HepG2 (cell line): ENCODE data around the gene BBS1. TPM values are rescaled to one million over a fixed set of nuclear protein-coding genes. Genes with fewer than 3 reads are reported as not detected.

Experiments
- CREB1 ChIP-seq, 2 experiments: fragments of 450-650 bp in 1 of 2; IDR thresholded peaks; 2 replicates each; pipeline ENCODE4 v1.6.1; 2016 to 2017; ENCODE audit warnings: control low read depth in 1 of 2, mild to moderate bottlenecking in 1 of 2, missing compliant biosample characterization in 1 of 2, missing genetic modification characterization in 1 of 2
- HDAC2 ChIP-seq: sonication (generic); formaldehyde crosslinking; IDR thresholded peaks from 2 replicates; pipeline ENCODE4 v1.4.0; 2020; ENCODE audit warnings: missing genetic modification reagents
- KMT2B ChIP-seq: IDR thresholded peaks from 2 replicates; pipeline ENCODE4 v1.6.1; 2016; ENCODE audit warnings: missing genetic modification reagents, missing compliant biosample characterization
- MEIS1 ChIP-seq: sonication (generic); formaldehyde crosslinking; IDR thresholded peaks from 2 replicates; pipeline ENCODE4 v1.9.0; 2021; ENCODE audit warnings: mild to moderate bottlenecking, missing genetic modification reagents, moderate library complexity, borderline replicate concordance
- MIER3 ChIP-seq: IDR thresholded peaks from 2 replicates; pipeline ENCODE4 v1.6.1; 2016; ENCODE audit warnings: missing compliant biosample characterization, borderline replicate concordance
- NBN ChIP-seq: fragments of 450-650 bp; conservative IDR thresholded peaks from 2 replicates; pipeline ENCODE4 v1.6.1; 2017
- RBM22 ChIP-seq: fragments of 200-400 bp; formaldehyde crosslinking; optimal IDR thresholded peaks from 2 replicates; pipeline ENCODE3; 2017; ENCODE audit warnings: mild to moderate bottlenecking, low read length, moderate library complexity
- ZIK1 ChIP-seq: sonication (generic); formaldehyde crosslinking; IDR thresholded peaks from 2 replicates; pipeline ENCODE4 v1.5.0; 2020; ENCODE audit warnings: mild to moderate bottlenecking, low read depth, missing genetic modification reagents, borderline replicate concordance
- ZNF17 ChIP-seq: sonication (generic); formaldehyde crosslinking; IDR thresholded peaks from 2 replicates; pipeline ENCODE4 v1.5.0; 2020; ENCODE audit warnings: mild to moderate bottlenecking, missing genetic modification reagents
- ZNF235 ChIP-seq: sonication (generic); formaldehyde crosslinking; IDR thresholded peaks from 2 replicates; pipeline ENCODE4 v1.8.1; 2023; ENCODE audit warnings: mild to moderate bottlenecking, missing genetic modification reagents, borderline replicate concordance
- ZNF556 ChIP-seq: sonication (generic); formaldehyde crosslinking; IDR thresholded peaks from 2 replicates; pipeline ENCODE4 v1.4.0; 2020; ENCODE audit warnings: mild to moderate bottlenecking, missing genetic modification reagents, borderline replicate concordance
- ZNF570 ChIP-seq: sonication (generic); formaldehyde crosslinking; IDR thresholded peaks from 2 replicates; pipeline ENCODE4 v1.4.0; 2020; ENCODE audit warnings: mild to moderate bottlenecking, missing genetic modification reagents, borderline replicate concordance
- ZNF841 ChIP-seq: sonication (generic); formaldehyde crosslinking; IDR thresholded peaks from 2 replicates; pipeline ENCODE4 v1.8.1; 2023; ENCODE audit warnings: missing genetic modification reagents, borderline replicate concordance
- ZNF883 ChIP-seq: sonication (generic); formaldehyde crosslinking; IDR thresholded peaks from 2 replicates; pipeline ENCODE4 v1.5.1; 2020; ENCODE audit warnings: mild to moderate bottlenecking, missing genetic modification reagents; ENCODE audit errors: not compliant biosample characterization
- polyA plus RNA-seq, 8 experiments: library from polyadenylated mRNA; depleted of rRNA in 3 of 8; stranded (reverse) in 7 of 8; unstranded in 1 of 8; fragments of >200 nt; fragmentation: Illumina TruSeq in 4 of 8; extraction: Trizol in 4 of 8; gene quantifications; 2 replicates each; pipeline versions ENCODE4 v1.2.1 to v1.2.3, GENCODE V29; 2011 to 2016; ENCODE audit warnings: low read depth in 4 of 8, missing spikeins in 1 of 8, mixed read lengths in 1 of 8; ENCODE audit not compliant: insufficient read depth in 1 of 8
- total RNA-seq, 5 experiments: library from RNA; depleted of rRNA; stranded (reverse); fragments of >200 nt; fragmentation: Illumina TruSeq; extraction: Trizol; gene quantifications; 2 replicates each; pipeline ENCODE4 v1.2.3, GENCODE V29; 2016; ENCODE audit warnings: low read depth in 1 of 5
- TF ChIP-seq, protein P1 (sequence below): sonication (generic); formaldehyde crosslinking; IDR thresholded peaks from 2 replicates; pipeline ENCODE4 v1.4.0; 2020; ENCODE audit warnings: mild to moderate bottlenecking, missing genetic modification reagents
- TF ChIP-seq, protein P2 (sequence below): sonication (generic); formaldehyde crosslinking; IDR thresholded peaks from 2 replicates; pipeline ENCODE4 v1.5.1; 2020; ENCODE audit warnings: missing genetic modification reagents, mild to moderate bottlenecking, borderline replicate concordance
- TF ChIP-seq, protein P3 (sequence below): sonication (generic); formaldehyde crosslinking; IDR thresholded peaks from 2 replicates; pipeline ENCODE4 v1.8.0; 2022; ENCODE audit warnings: missing genetic modification reagents, low read depth, mild to moderate bottlenecking, borderline replicate concordance
- TF ChIP-seq, protein P4 (sequence below): sonication (generic); IDR thresholded peaks from 2 replicates; pipeline ENCODE4 v1.6.1; 2016; ENCODE audit warnings: low read depth, borderline replicate concordance

The BBS1 gene
- total and polyA plus RNA-seq, 2 of the 13 experiments (the other 11 are each of a cell fraction or from before 2014, with no cell fraction given): 11.7 to 14.1 TPM

DNA sequence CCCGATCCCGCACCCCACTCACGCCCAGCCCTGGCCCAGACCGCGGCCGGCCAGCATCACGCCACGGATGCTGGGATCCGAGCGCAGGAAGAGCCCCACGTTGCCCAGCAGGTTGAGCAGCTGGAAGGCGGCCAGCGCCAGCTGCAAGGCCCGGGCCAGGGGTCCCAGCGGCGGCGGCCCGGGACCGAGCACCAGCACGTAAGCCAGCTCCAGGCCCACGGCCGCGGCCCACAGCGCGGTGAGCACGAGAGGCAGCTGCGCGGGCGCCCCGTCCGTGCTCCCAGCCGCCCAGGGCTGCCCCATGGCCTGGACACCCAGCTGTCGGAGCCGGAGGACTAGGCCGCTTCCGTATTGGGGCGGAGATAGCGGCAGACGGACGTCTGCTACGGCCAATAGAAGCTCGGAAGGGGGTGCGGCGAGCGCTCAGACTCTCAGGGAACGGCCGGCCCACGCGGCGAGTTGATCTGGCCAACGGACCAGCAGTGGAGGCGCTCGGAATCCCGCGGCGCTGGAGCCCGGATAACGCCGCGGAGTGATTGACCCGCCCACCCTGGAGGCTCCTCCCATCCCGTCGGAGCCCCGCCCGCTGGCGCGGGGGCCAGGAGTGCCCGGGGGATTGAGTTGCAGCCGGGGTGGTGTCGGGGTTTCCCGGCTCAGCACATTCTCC lies 35.4 kb downstream of the BBS1 start, which contains the start of gene ZDHHC24 (continued):
- TF ChIP-seq, protein P1, sequence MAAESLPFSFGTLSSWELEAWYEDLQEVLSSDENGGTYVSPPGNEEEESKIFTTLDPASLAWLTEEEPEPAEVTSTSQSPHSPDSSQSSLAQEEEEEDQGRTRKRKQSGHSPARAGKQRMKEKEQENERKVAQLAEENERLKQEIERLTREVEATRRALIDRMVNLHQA: no peak
- TF ChIP-seq ZNF235 (0 out of 2 replicates have a peak, but pooled peaks have one; percentile 41), ZNF17 (CRISPR knock-in tag) (no peak), KMT2B (CRISPR knock-in tag) (0 out of 2 replicates have a peak, but pooled peaks have one; percentile 24), ZNF841 (CRISPR knock-in tag) (no peak), MEIS1 (CRISPR knock-in tag) (0 out of 2 replicates have a peak, but pooled peaks have one; percentile 28), NBN (no peak), ZNF556 (CRISPR knock-in tag) (peak; percentile 31; the same call in 1 of the 2 replicates), HDAC2 (peak; percentile 8; the same call in 1 of the 2 replicates), ZNF883 (CRISPR knock-in tag) (peak; percentile 65), ZNF570 (CRISPR knock-in tag) (no peak), MIER3 (CRISPR knock-in tag) (no peak), CREB1 (IDR thresholded peaks at IDR 0.05) (0 out of 2 replicates have a peak, but pooled peaks have one; percentile 28), CREB1 (CRISPR knock-in tag; IDR thresholded peaks at IDR 0.05) (no peak), RBM22 (no peak), ZIK1 (CRISPR knock-in tag) (0 out of 2 replicates have a peak, but pooled peaks have one; percentile 35)
- TF ChIP-seq, protein P2, sequence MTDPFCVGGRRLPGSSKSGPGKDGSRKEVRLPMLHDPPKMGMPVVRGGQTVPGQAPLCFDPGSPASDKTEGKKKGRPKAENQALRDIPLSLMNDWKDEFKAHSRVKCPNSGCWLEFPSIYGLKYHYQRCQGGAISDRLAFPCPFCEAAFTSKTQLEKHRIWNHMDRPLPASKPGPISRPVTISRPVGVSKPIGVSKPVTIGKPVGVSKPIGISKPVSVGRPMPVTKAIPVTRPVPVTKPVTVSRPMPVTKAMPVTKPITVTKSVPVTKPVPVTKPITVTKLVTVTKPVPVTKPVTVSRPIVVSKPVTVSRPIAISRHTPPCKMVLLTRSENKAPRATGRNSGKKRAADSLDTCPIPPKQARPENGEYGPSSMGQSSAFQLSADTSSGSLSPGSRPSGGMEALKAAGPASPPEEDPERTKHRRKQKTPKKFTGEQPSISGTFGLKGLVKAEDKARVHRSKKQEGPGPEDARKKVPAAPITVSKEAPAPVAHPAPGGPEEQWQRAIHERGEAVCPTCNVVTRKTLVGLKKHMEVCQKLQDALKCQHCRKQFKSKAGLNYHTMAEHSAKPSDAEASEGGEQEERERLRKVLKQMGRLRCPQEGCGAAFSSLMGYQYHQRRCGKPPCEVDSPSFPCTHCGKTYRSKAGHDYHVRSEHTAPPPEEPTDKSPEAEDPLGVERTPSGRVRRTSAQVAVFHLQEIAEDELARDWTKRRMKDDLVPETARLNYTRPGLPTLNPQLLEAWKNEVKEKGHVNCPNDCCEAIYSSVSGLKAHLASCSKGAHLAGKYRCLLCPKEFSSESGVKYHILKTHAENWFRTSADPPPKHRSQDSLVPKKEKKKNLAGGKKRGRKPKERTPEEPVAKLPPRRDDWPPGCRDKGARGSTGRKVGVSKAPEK (CRISPR knock-in tag): no peak
- TF ChIP-seq, protein P3, sequence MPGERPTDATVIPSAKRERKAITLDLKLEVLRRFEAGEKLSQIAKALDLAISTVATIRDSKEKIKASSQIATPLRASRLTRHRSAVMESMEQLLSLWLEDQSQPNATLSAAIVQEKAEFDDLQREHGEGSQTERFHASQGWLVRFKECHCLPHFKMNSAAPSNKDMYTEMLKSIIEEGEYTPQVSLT (CRISPR knock-in tag): no peak
- TF ChIP-seq, protein P4, sequence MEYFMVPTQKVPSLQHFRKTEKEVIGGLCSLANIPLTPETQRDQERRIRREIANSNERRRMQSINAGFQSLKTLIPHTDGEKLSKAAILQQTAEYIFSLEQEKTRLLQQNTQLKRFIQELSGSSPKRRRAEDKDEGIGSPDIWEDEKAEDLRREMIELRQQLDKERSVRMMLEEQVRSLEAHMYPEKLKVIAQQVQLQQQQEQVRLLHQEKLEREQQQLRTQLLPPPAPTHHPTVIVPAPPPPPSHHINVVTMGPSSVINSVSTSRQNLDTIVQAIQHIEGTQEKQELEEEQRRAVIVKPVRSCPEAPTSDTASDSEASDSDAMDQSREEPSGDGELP: peak; percentile 92; the same call in 1 of the 2 replicates
